Suprapubic skin (tissue), 4 donors: ENCODE measurements around the gene RALGDS. TPM values are rescaled to one million over a fixed set of nuclear protein-coding genes. Genes with fewer than 3 reads are reported as not detected.
"Not testable (repeated sequence)": the region's sequence is repeated elsewhere in the genome, so short reads cannot be mapped to it uniquely, and the experiment has no call there.

ENCODE experiments used
- DNase-seq, 2 donors: peaks; one replicate each; pipeline ENCODE4 v3.0.0-alpha.2; 2019; ENCODE audit warnings: low spot score in 2 of 2
- H3K27ac ChIP-seq: fragments of 200-600 bp; sonication (generic); one replicate; pipeline ENCODE4 v1.5.1; 2019
- H3K27me3 ChIP-seq: fragments of 200-600 bp; sonication (generic); one replicate; pipeline ENCODE4 v1.5.1; 2019
- H3K36me3 ChIP-seq: fragments of 200-600 bp; sonication (generic); one replicate; pipeline ENCODE4 v1.5.1; 2019
- H3K4me1 ChIP-seq: fragments of 200-600 bp; sonication (generic); one replicate; pipeline ENCODE4 v1.5.1; 2019
- H3K4me3 ChIP-seq: fragments of 200-600 bp; sonication (generic); one replicate; pipeline ENCODE4 v1.5.1; 2019; ENCODE audit warnings: mild to moderate bottlenecking
- H3K9me3 ChIP-seq: fragments of 200-600 bp; sonication (generic); one replicate; pipeline ENCODE4 v1.5.1; 2019
- CTCF ChIP-seq, 2 donors: fragments of 200-600 bp in 1 of 2; fragments of 450-650 bp in 1 of 2; sonication (generic) in 1 of 2; IDR thresholded peaks; one replicate each; pipeline ENCODE4 v1.5.1; 2016 to 2019; ENCODE audit warnings: antibody characterized with exemption in 2 of 2, mild to moderate bottlenecking in 1 of 2, moderate library complexity in 1 of 2
- EP300 ChIP-seq: sonication (generic); formaldehyde crosslinking; IDR thresholded peaks from one replicate; pipeline ENCODE4 v1.6.1; 2017; ENCODE audit warnings: antibody characterized with exemption
- POLR2A ChIP-seq, 2 donors: fragments of 450-650 bp; IDR thresholded peaks; one replicate each; pipeline ENCODE4 v1.6.1; 2017; ENCODE audit warnings: antibody characterized with exemption in 2 of 2, mild to moderate bottlenecking in 2 of 2, moderate library complexity in 2 of 2
- POLR2AphosphoS5 ChIP-seq, 3 donors: sonication (generic); formaldehyde crosslinking; IDR thresholded peaks; one replicate each; pipeline ENCODE4 v1.6.1; 2017; ENCODE audit warnings: antibody characterized with exemption in 3 of 3
- WGBS: methylation state at CpG from one replicate; pipeline ENCODE4 v1.1.5; 2018; 5-methylcytosine and 5-hydroxymethylcytosine counted together
- total RNA-seq, 4 donors: library from RNA; depleted of rRNA; stranded (reverse); fragments of >200 nt; gene quantifications; one replicate each; pipeline ENCODE4 v1.1.0, GENCODE V29; 2016

The RALGDS gene
- total RNA-seq, 4 donors from 2014 or later = 173 to 244 (median 212) TPM

GRCh38 chr9:133089271-133089671 is 31.8 kb downstream of the RALGDS start:
- Histone ChIP-seq H3K4me1 (no peaks in the 10 kb centered on the region), H3K4me3 (no peak overlapping the region), H3K27ac (no peak overlapping the region), H3K36me3 (no peaks in the 10 kb centered on the region), H3K9me3 (no peaks in the 10 kb centered on the region), H3K27me3 (no peaks in the 10 kb centered on the region)
- 87% methylated on average over 4 of the region's 6 CpGs for WGBS
- DNase-seq = no peak
- TF ChIP-seq POLR2A (IDR thresholded peaks at IDR 0.05) (no peak), POLR2AphosphoS5 (IDR thresholded peaks at IDR 0.05) (no peak), CTCF (IDR thresholded peaks at IDR 0.05) (no peak), EP300 (no peak)

- Histone ChIP-seq H3K4me1 (no peaks in the 10 kb centered on the region), H3K27ac (no peak overlapping the region), H3K9me3 (no peaks in the 10 kb centered on the region), H3K36me3 (no peaks in the 10 kb centered on the region), H3K27me3 (no peaks in the 10 kb centered on the region), H3K4me3 (no peak overlapping the region)
- TF ChIP-seq EP300 (no peak), CTCF (IDR thresholded peaks at IDR 0.05) (no peak), POLR2A (IDR thresholded peaks at IDR 0.05) (no peak), POLR2AphosphoS5 (IDR thresholded peaks at IDR 0.05) (no peak)
- WGBS = 91% methylated on average over 7 of the region's 7 CpGs
- DNase-seq = no peak
These were observed 32.3 kb downstream of the RALGDS start for GRCh38 chr9:133088756-133089155.

GRCh38 chr9:133088146-133088750 is 32.8 kb downstream of the RALGDS start:
- no peak overlapping the region for H3K4me3 ChIP-seq
- H3K27ac ChIP-seq = no peak overlapping the region
- 94% methylated on average over 6 of the region's 10 CpGs for WGBS
- H3K9me3 ChIP-seq = no peaks in the 10 kb centered on the region
- no peaks in the 10 kb centered on the region for H3K4me1 ChIP-seq
- DNase-seq = no peak
- H3K27me3 ChIP-seq = no peaks in the 10 kb centered on the region
- TF ChIP-seq POLR2AphosphoS5 (IDR thresholded peaks at IDR 0.05) (no peak), CTCF (IDR thresholded peaks at IDR 0.05) (no peak), POLR2A (IDR thresholded peaks at IDR 0.05) (no peak), EP300 (no peak)
- H3K36me3 ChIP-seq = no peaks in the 10 kb centered on the region

- H3K9me3 ChIP-seq = no peaks in the 10 kb centered on the region
- WGBS = 79% methylated on average over 5 of the region's 7 CpGs
- H3K4me3 ChIP-seq = no peak overlapping the region
- DNase-seq = peak in 1 of 2 donors; percentile 37
- H3K27me3 ChIP-seq = no peaks in the 10 kb centered on the region
- no peaks in the 10 kb centered on the region for H3K36me3 ChIP-seq
- H3K27ac ChIP-seq = no peak overlapping the region
- no peaks in the 10 kb centered on the region for H3K4me1 ChIP-seq
- TF ChIP-seq EP300 = no peak
- no peak for TF ChIP-seq POLR2AphosphoS5 (IDR thresholded peaks at IDR 0.05)
- no peak for TF ChIP-seq CTCF (IDR thresholded peaks at IDR 0.05)
- no peak for TF ChIP-seq POLR2A (IDR thresholded peaks at IDR 0.05)
These were observed 33.5 kb downstream of the RALGDS start for GRCh38 chr9:133087429-133088145.

- Histone ChIP-seq H3K36me3 (no peaks in the 10 kb centered on the region), H3K27me3 (no peaks in the 10 kb centered on the region), H3K27ac (no peak overlapping the region), H3K4me3 (no peak overlapping the region), H3K4me1 (no peaks in the 10 kb centered on the region), H3K9me3 (no peaks in the 10 kb centered on the region)
- peak in 1 of 2 donors; percentile 39 for DNase-seq
- 88% methylated on average over 8 of the region's 15 CpGs for WGBS
- TF ChIP-seq CTCF (IDR thresholded peaks at IDR 0.05) (no peak), POLR2A (IDR thresholded peaks at IDR 0.05) (no peak), POLR2AphosphoS5 (IDR thresholded peaks at IDR 0.05) (no peak), EP300 (no peak)
These were observed 34.1 kb downstream of the RALGDS start for GRCh38 chr9:133086894-133087293.

GRCh38 chr9:133086212-133086860 is 34.7 kb downstream of the RALGDS start:
- H3K27ac ChIP-seq, DNase-seq, H3K36me3 ChIP-seq, H3K4me3 ChIP-seq, H3K9me3 ChIP-seq, H3K27me3 ChIP-seq, H3K4me1 ChIP-seq: not testable (repeated sequence)
- 90% methylated on average over 10 of the region's 17 CpGs for WGBS

GRCh38 chr9:133083688-133084087 is 37.4 kb downstream of the RALGDS start:
- 68% methylated on average over 6 of the region's 9 CpGs for WGBS
- not testable (repeated sequence) for H3K4me1 ChIP-seq, H3K9me3 ChIP-seq, H3K27me3 ChIP-seq, H3K4me3 ChIP-seq, DNase-seq, H3K36me3 ChIP-seq, H3K27ac ChIP-seq
